ENCODE measurements around the gene MIA2. TPM values are rescaled to one million over a fixed set of nuclear protein-coding genes. Genes with fewer than 3 reads are reported as not detected.
"Not testable (repeated sequence)": the region's sequence is repeated elsewhere in the genome, so short reads cannot be mapped to it uniquely, and the experiment has no call there.

Gene MIA2
- total and polyA plus RNA-seq, 7 donors = 10.6 to 29.1 (median 18.3) TPM

GRCh38 chr14:39186941-39187525 is 46.7 kb upstream of the MIA2 start:
- ATAC-seq = no peak
- TF ChIP-seq CTCF (IDR thresholded peaks at IDR 0.05) = no peak
- Histone ChIP-seq H3K9me3 (no peaks in the 10 kb centered on the region), H3K4me3 (no peak overlapping the region), H3K27ac (no peak overlapping the region), H3K4me1 (no peaks in the 10 kb centered on the region), H3K36me3 (ENCODE audit: insufficient read depth in 1 of 2, low read depth in 1 of 2) (peaks cover 3 to 41% of the 10 kb centered on the region in 2 donors), H3K27me3 (ENCODE audit: insufficient read depth in 3 of 3, low read length in 2 of 3) (no peaks in the 10 kb centered on the region)
- intact Hi-C loops (cut with DNase I) = no loop called here
- DNase-seq = no peak
- 82 to 86% (median 83%) methylated on average over 4 of the region's 4 CpGs for WGBS, 3 donors

- Histone ChIP-seq H3K4me1 (no peaks in the 10 kb centered on the region), H3K36me3 (ENCODE audit: insufficient read depth in 1 of 2, low read depth in 1 of 2) (no peaks in the 10 kb centered on the region), H3K27ac (no peak overlapping the region), H3K9me3 (no peaks in the 10 kb centered on the region), H3K4me3 (no peak overlapping the region), H3K27me3 (ENCODE audit: insufficient read depth in 3 of 3, low read length in 2 of 3) (no peaks in the 10 kb centered on the region)
- 70 to 81% (median 78%) methylated on average over 5 of the region's 5 CpGs for WGBS, 3 donors
- no peak for ATAC-seq
- no peak for DNase-seq
- TF ChIP-seq CTCF (IDR thresholded peaks at IDR 0.05) = no peak
- intact Hi-C loops (cut with DNase I) = no loop called here
Measured at GRCh38 chr14:39203659-39204606, 29.8 kb upstream of the MIA2 start.

GRCh38 chr14:39207430-39207829 is 26.3 kb upstream of the MIA2 start:
- H3K36me3 ChIP-seq (ENCODE audit: insufficient read depth in 1 of 2, low read depth in 1 of 2); ATAC-seq; DNase-seq; H3K4me1 ChIP-seq; H3K4me3 ChIP-seq; H3K9me3 ChIP-seq; H3K27ac ChIP-seq; intact Hi-C loops (cut with DNase I); H3K27me3 ChIP-seq (ENCODE audit: insufficient read depth in 3 of 3, low read length in 2 of 3): not testable (repeated sequence)
- 80 to 87% (median 84%) methylated on average over 2 of the region's 2 CpGs for WGBS, 3 donors

- intact Hi-C loops (cut with DNase I) = no loop called here
- 88% methylated on average over 15 of the region's 15 CpGs for WGBS, 3 donors
- Histone ChIP-seq H3K4me1 (no peaks in the 10 kb centered on the region), H3K4me3 (no peak overlapping the region), H3K36me3 (ENCODE audit: insufficient read depth in 1 of 2, low read depth in 1 of 2) (no peaks in the 10 kb centered on the region), H3K27ac (no peak overlapping the region), H3K9me3 (no peaks in the 10 kb centered on the region), H3K27me3 (ENCODE audit: insufficient read depth in 3 of 3, low read length in 2 of 3) (no peaks in the 10 kb centered on the region)
- DNase-seq (no peak), ATAC-seq (no peak)
- no peak for TF ChIP-seq CTCF (IDR thresholded peaks at IDR 0.05)
Measured at GRCh38 chr14:39211109-39211741, 22.5 kb upstream of the MIA2 start.

GRCh38 chr14:39212034-39212433 is 21.7 kb upstream of the MIA2 start:
- Histone ChIP-seq H3K9me3 (no peaks in the 10 kb centered on the region), H3K4me1 (no peaks in the 10 kb centered on the region), H3K27ac (no peak overlapping the region), H3K4me3 (no peak overlapping the region), H3K36me3 (ENCODE audit: insufficient read depth in 1 of 2, low read depth in 1 of 2) (no peaks in the 10 kb centered on the region), H3K27me3 (ENCODE audit: insufficient read depth in 3 of 3, low read length in 2 of 3) (no peaks in the 10 kb centered on the region)
- WGBS, 3 donors = 65 to 82% (median 71%) methylated on average over 3 of the region's 3 CpGs
- no peak for ATAC-seq
- TF ChIP-seq CTCF (IDR thresholded peaks at IDR 0.05) = no peak
- intact Hi-C loops (cut with DNase I) = no loop called here
- DNase-seq = no peak
